SK-N-SH treated with all-trans-retinoic acid at 6 μM for 48 hours (cell line): Measurements from ENCODE around the gene TRIM43.

Experiments
- ATAC-seq: fragments of 200-7000 bp; cut with Tn5 transposase; 3 replicates; pipeline ENCODE4 v1.9.1; 2020; ENCODE audit warnings: mild to moderate bottlenecking, moderate library complexity
- ARNTL ChIP-seq: fragments of 450-650 bp; formaldehyde crosslinking; IDR thresholded peaks from 2 replicates; pipeline ENCODE4 v1.5.0; 2020; ENCODE audit warnings: low read depth, mild to moderate bottlenecking, moderate library complexity, borderline replicate concordance
- BACH2 ChIP-seq: fragments of 250-450 bp; sonication (Bioruptor Pico); IDR thresholded peaks from 2 replicates; pipeline ENCODE4 v1.9.0; 2021; ENCODE audit warnings: mild to moderate bottlenecking, borderline replicate concordance
- CREB5 ChIP-seq: fragments of 250-450 bp; sonication (Bioruptor Pico); IDR thresholded peaks from 2 replicates; pipeline ENCODE4 v1.5.1; 2020; ENCODE audit warnings: low read depth, mild to moderate bottlenecking, moderate library complexity
- CSDC2 ChIP-seq: fragments of 250-450 bp; sonication (Bioruptor Pico); IDR thresholded peaks from 2 replicates; pipeline ENCODE4 v1.5.0; 2020; ENCODE audit warnings: mild to moderate bottlenecking, moderate library complexity
- CSRNP3 ChIP-seq: fragments of 250-450 bp; sonication (Bioruptor Pico); IDR thresholded peaks from 2 replicates; pipeline ENCODE4 v1.5.1; 2021; ENCODE audit warnings: mild to moderate bottlenecking, moderate library complexity
- ESRRG ChIP-seq: fragments of 250-450 bp; sonication (Bioruptor Pico); IDR thresholded peaks from 2 replicates; pipeline ENCODE4 v1.6.1; 2021; ENCODE audit warnings: mild to moderate bottlenecking
- GLIS3 ChIP-seq: fragments of 250-450 bp; sonication (Bioruptor Pico); IDR thresholded peaks from 2 replicates; pipeline ENCODE4 v1.5.0; 2020; ENCODE audit warnings: mild to moderate bottlenecking, moderate library complexity
- ISL1 ChIP-seq: fragments of 250-450 bp; sonication (Bioruptor Pico); IDR thresholded peaks from 2 replicates; pipeline ENCODE4 v2.1.2; 2022; ENCODE audit warnings: mild to moderate bottlenecking, moderate library complexity
- OSR1 ChIP-seq: fragments of 250-450 bp; sonication (Bioruptor Pico); IDR thresholded peaks from 2 replicates; pipeline ENCODE4 v1.8.0; 2022; ENCODE audit warnings: moderate library complexity, mild to moderate bottlenecking, inconsistent platforms
- PPARA ChIP-seq: fragments of 250-450 bp; sonication (Bioruptor Pico); IDR thresholded peaks from 2 replicates; pipeline ENCODE4 v1.5.0; 2020; ENCODE audit warnings: mild to moderate bottlenecking, borderline replicate concordance
- RARB ChIP-seq: fragments of 250-450 bp; sonication (Bioruptor Pico); IDR thresholded peaks from 2 replicates; pipeline ENCODE4 v1.8.0; 2021; ENCODE audit warnings: mild to moderate bottlenecking, moderate library complexity
- TCF4 ChIP-seq: fragments of 250-450 bp; sonication (Bioruptor Pico); IDR thresholded peaks from 2 replicates; pipeline ENCODE4 v1.8.0; 2021; ENCODE audit warnings: mild to moderate bottlenecking, moderate library complexity, borderline replicate concordance
- TOX ChIP-seq: fragments of 250-450 bp; sonication (Bioruptor Pico); IDR thresholded peaks from 2 replicates; pipeline ENCODE4 v1.8.0; 2021; ENCODE audit warnings: mild to moderate bottlenecking, moderate library complexity, borderline replicate concordance
- ZC3H10 ChIP-seq: fragments of 250-450 bp; sonication (Bioruptor Pico); IDR thresholded peaks from 2 replicates; pipeline ENCODE4 v1.5.1; 2021; ENCODE audit warnings: mild to moderate bottlenecking, moderate library complexity
- ZFP3 ChIP-seq: fragments of 250-450 bp; sonication (Bioruptor Pico); IDR thresholded peaks from 2 replicates; pipeline ENCODE4 v1.5.0; 2020; ENCODE audit warnings: mild to moderate bottlenecking, moderate library complexity
- ZFP30 ChIP-seq: fragments of 450-650 bp; formaldehyde crosslinking; IDR thresholded peaks from 2 replicates; pipeline ENCODE4 v1.5.0; 2022; ENCODE audit warnings: mild to moderate bottlenecking, moderate library complexity
- ZNF565 ChIP-seq: fragments of 450-650 bp; formaldehyde crosslinking; conservative IDR thresholded peaks from 2 replicates; pipeline ENCODE4 v1.5.0; 2020; ENCODE audit warnings: low read depth, mild to moderate bottlenecking, moderate library complexity
- ZNF70 ChIP-seq: fragments of 450-650 bp; formaldehyde crosslinking; IDR thresholded peaks from 2 replicates; pipeline ENCODE4 v1.5.0; 2020; ENCODE audit warnings: mild to moderate bottlenecking, moderate library complexity
- ZNF8 ChIP-seq: fragments of 450-650 bp; formaldehyde crosslinking; IDR thresholded peaks from 2 replicates; pipeline ENCODE4 v1.5.0; 2020; ENCODE audit warnings: mild to moderate bottlenecking, moderate library complexity
- TF ChIP-seq, protein P1 (sequence below): fragments of 250-450 bp; sonication (Bioruptor Pico); IDR thresholded peaks from 2 replicates; pipeline ENCODE4 v1.8.0; 2020; ENCODE audit warnings: mild to moderate bottlenecking, moderate library complexity, borderline replicate concordance
- TF ChIP-seq, protein P2 (sequence below): fragments of 250-450 bp; sonication (Bioruptor Pico); IDR thresholded peaks from 2 replicates; pipeline ENCODE4 v1.5.0; 2020; ENCODE audit warnings: mild to moderate bottlenecking, moderate library complexity
- TF ChIP-seq, protein P3 (sequence below): fragments of 250-450 bp; sonication (Bioruptor Pico); IDR thresholded peaks from 2 replicates; pipeline ENCODE4 v1.8.0; 2021; ENCODE audit warnings: low read depth, mild to moderate bottlenecking, moderate library complexity, borderline replicate concordance

The TRIM43 gene

GRCh38 chr2:95552911-95553310, 38.9 kb upstream of the TRIM43 start (continued):
- TF ChIP-seq, protein P1, sequence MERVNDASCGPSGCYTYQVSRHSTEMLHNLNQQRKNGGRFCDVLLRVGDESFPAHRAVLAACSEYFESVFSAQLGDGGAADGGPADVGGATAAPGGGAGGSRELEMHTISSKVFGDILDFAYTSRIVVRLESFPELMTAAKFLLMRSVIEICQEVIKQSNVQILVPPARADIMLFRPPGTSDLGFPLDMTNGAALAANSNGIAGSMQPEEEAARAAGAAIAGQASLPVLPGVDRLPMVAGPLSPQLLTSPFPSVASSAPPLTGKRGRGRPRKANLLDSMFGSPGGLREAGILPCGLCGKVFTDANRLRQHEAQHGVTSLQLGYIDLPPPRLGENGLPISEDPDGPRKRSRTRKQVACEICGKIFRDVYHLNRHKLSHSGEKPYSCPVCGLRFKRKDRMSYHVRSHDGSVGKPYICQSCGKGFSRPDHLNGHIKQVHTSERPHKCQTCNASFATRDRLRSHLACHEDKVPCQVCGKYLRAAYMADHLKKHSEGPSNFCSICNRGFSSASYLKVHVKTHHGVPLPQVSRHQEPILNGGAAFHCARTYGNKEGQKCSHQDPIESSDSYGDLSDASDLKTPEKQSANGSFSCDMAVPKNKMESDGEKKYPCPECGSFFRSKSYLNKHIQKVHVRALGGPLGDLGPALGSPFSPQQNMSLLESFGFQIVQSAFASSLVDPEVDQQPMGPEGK: no peak

- no peak for ATAC-seq
- TF ChIP-seq ZC3H10 (CRISPR knock-in tag) (no peak), ZFP30 (CRISPR knock-in tag) (no peak), ARNTL (no peak), TOX (CRISPR knock-in tag) (no peak), ZNF565 (CRISPR knock-in tag) (no peak), RARB (CRISPR knock-in tag) (no peak), CSDC2 (CRISPR knock-in tag) (no peak), TCF4 (no peak), ESRRG (CRISPR knock-in tag) (no peak), CSRNP3 (no peak), GLIS3 (CRISPR knock-in tag) (no peak), ZNF8 (CRISPR knock-in tag) (no peak), ISL1 (CRISPR knock-in tag) (no peak), ZFP3 (CRISPR knock-in tag) (no peak), OSR1 (CRISPR knock-in tag) (no peak), BACH2 (no peak), CREB5 (CRISPR knock-in tag) (no peak), PPARA (CRISPR knock-in tag) (no peak)
- TF ChIP-seq, protein P2, sequence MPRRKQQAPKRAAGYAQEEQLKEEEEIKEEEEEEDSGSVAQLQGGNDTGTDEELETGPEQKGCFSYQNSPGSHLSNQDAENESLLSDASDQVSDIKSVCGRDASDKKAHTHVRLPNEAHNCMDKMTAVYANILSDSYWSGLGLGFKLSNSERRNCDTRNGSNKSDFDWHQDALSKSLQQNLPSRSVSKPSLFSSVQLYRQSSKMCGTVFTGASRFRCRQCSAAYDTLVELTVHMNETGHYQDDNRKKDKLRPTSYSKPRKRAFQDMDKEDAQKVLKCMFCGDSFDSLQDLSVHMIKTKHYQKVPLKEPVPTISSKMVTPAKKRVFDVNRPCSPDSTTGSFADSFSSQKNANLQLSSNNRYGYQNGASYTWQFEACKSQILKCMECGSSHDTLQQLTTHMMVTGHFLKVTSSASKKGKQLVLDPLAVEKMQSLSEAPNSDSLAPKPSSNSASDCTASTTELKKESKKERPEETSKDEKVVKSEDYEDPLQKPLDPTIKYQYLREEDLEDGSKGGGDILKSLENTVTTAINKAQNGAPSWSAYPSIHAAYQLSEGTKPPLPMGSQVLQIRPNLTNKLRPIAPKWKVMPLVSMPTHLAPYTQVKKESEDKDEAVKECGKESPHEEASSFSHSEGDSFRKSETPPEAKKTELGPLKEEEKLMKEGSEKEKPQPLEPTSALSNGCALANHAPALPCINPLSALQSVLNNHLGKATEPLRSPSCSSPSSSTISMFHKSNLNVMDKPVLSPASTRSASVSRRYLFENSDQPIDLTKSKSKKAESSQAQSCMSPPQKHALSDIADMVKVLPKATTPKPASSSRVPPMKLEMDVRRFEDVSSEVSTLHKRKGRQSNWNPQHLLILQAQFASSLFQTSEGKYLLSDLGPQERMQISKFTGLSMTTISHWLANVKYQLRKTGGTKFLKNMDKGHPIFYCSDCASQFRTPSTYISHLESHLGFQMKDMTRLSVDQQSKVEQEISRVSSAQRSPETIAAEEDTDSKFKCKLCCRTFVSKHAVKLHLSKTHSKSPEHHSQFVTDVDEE (CRISPR knock-in tag): no peak
- TF ChIP-seq, protein P3, sequence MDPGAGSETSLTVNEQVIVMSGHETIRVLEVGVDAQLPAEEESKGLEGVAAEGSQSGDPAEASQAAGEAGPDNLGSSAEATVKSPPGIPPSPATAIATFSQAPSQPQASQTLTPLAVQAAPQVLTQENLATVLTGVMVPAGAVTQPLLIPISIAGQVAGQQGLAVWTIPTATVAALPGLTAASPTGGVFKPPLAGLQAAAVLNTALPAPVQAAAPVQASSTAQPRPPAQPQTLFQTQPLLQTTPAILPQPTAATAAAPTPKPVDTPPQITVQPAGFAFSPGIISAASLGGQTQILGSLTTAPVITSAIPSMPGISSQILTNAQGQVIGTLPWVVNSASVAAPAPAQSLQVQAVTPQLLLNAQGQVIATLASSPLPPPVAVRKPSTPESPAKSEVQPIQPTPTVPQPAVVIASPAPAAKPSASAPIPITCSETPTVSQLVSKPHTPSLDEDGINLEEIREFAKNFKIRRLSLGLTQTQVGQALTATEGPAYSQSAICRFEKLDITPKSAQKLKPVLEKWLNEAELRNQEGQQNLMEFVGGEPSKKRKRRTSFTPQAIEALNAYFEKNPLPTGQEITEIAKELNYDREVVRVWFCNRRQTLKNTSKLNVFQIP (CRISPR knock-in tag): no peak
Observed at GRCh38 chr2:95569170-95569569, 22.6 kb upstream of the TRIM43 start.

- TF ChIP-seq ZNF8 (CRISPR knock-in tag) (no peak), ARNTL (no peak), ZFP3 (CRISPR knock-in tag) (no peak), TOX (CRISPR knock-in tag) (no peak), ZC3H10 (CRISPR knock-in tag) (no peak), BACH2 (no peak), OSR1 (CRISPR knock-in tag) (no peak), ZNF70 (no peak), CREB5 (CRISPR knock-in tag) (no peak), ZFP30 (CRISPR knock-in tag) (no peak), ISL1 (CRISPR knock-in tag) (no peak), PPARA (CRISPR knock-in tag) (no peak)
- TF ChIP-seq, protein P1: no peak
- TF ChIP-seq, protein P3 (CRISPR knock-in tag): no peak
- TF ChIP-seq, all 23 proteins: peak for 0
- no peak for ATAC-seq
Observed at GRCh38 chr2:95573866-95574265, 17.9 kb upstream of the TRIM43 start.
